Measurements from ENCODE around the gene GTF2IRD1.

DNA sequence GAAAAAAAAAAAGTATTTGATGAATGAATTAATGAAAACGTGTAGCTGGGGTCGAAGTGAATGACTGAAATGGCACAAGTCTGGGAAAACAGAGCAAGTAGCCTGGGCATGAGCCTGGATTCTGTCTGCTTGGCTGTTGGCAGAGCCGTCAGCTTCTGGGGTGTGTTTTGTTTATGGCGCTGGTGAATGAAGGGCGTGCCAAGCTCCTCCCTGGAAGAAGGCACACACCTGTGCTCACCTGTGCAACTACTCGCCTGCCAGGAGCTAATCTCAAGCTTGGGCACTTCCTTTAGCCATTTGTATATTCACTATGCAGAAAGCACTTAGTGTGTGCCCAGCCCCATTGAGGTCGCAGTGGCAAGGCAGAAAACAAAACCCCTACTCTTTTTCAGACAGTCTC, 74.1 kb downstream of the GTF2IRD1 start:
- TF ChIP-seq, protein P1, sequence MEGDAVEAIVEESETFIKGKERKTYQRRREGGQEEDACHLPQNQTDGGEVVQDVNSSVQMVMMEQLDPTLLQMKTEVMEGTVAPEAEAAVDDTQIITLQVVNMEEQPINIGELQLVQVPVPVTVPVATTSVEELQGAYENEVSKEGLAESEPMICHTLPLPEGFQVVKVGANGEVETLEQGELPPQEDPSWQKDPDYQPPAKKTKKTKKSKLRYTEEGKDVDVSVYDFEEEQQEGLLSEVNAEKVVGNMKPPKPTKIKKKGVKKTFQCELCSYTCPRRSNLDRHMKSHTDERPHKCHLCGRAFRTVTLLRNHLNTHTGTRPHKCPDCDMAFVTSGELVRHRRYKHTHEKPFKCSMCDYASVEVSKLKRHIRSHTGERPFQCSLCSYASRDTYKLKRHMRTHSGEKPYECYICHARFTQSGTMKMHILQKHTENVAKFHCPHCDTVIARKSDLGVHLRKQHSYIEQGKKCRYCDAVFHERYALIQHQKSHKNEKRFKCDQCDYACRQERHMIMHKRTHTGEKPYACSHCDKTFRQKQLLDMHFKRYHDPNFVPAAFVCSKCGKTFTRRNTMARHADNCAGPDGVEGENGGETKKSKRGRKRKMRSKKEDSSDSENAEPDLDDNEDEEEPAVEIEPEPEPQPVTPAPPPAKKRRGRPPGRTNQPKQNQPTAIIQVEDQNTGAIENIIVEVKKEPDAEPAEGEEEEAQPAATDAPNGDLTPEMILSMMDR (IDR thresholded peaks at IDR 0.05 in 8 of 11, conservative IDR thresholded peaks at IDR 0.05 in 3 of 11): no peak
- TF ChIP-seq POLR2A (IDR thresholded peaks at IDR 0.05): no peak

All from spleen (tissue), 7 donors.